Right ventricle myocardium inferior (tissue), 1 donor: ENCODE measurements around the gene SULT2A1. TPM values are rescaled to one million over a fixed set of nuclear protein-coding genes. Genes with fewer than 3 reads are reported as not detected.
"Not testable (repeated sequence)": the region's sequence is repeated elsewhere in the genome, so short reads cannot be mapped to it uniquely, and the experiment has no call there.

Experiments used
- ATAC-seq: fragments of 200-7000 bp; cut with Tn5 transposase; one replicate; pipeline ENCODE4 v1.9.1; 2020; ENCODE audit warnings: mild to moderate bottlenecking, moderate library complexity
- DNase-seq: peaks from one replicate; pipeline ENCODE4 v3.0.0; 2021; ENCODE audit errors: missing footprints
- intact Hi-C: fragments of 100-400 bp; cut with DNase I; formaldehyde crosslinking; loops from one replicate; pipeline ENCODE4 v1.11.0; 2022
- long read RNA-seq: library from polyadenylated mRNA; unstranded; transcript quantifications from one replicate; pipeline ENCODE4 v2.0.0, GENCODE V29; 2021
- total RNA-seq: library from RNA; stranded (reverse); fragmentation: NEBNext Ultra II Directional; extraction: Animal tissue kit (Norgen Biotek cat#: 25700); gene quantifications from one replicate; pipeline ENCODE4 v1.2.1, GENCODE V29; 2021
- donor health status: DM: no; HTN: yes; CAD: no; lungs with severe emphysema.

Gene SULT2A1, protein sequence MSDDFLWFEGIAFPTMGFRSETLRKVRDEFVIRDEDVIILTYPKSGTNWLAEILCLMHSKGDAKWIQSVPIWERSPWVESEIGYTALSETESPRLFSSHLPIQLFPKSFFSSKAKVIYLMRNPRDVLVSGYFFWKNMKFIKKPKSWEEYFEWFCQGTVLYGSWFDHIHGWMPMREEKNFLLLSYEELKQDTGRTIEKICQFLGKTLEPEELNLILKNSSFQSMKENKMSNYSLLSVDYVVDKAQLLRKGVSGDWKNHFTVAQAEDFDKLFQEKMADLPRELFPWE
- total RNA-seq: not detected
- long read RNA-seq: 0 reads

DNA sequence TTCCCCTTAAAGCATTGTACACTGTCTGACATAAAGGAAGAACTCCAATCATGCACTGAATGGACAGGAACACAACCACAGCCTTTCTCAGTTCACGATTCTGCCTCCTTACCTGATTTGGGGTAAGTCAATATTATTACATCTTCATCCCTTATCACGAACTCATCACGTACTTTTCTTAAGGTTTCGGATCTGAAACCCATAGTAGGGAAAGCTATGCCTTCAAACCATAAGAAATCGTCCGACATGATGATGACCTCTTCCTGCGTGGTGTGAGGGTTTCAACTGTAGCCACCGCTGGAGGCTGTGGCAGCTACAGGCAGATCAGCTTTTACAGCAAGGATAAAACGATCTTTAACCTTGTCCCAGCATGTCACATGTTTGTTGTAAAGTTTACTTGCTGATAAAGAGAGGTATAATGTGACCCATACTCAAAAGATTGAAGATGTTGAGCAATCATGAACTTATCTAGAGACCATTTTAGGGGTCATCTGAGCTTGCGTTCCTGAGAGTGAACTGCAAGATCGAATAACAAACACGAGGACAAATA is at the start of gene SULT2A1:
Gene SULT2A1 (minus strand): TSS at position 306 of the 550 bp plus-strand sequence. CDS start 58 bp downstream, at position 248.
- intact Hi-C loops: no loop called here
- ATAC-seq: no peak
- DNase-seq: no peak

DNA sequence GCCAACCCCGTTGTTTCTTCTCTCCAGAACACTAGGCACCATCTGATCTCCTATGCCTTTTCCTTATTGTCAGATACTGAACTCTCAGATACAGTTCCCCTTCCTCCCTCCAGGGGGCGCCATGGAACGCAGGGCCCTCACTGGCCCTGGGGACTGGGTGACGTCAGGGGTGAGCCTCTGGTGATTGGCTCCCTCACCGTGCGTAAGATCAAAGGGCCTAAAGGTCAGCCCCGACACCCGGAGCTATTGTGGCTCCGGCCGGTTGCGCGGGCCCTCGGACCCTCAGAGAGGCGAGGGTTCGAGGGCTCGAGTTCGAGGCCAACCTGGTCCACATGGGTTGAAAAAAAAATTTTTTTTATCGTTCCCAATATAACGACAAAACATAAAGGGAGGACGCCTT is 42.5 kb upstream of the SULT2A1 start:
- DNase-seq, ATAC-seq, intact Hi-C loops: not testable (repeated sequence)

DNA sequence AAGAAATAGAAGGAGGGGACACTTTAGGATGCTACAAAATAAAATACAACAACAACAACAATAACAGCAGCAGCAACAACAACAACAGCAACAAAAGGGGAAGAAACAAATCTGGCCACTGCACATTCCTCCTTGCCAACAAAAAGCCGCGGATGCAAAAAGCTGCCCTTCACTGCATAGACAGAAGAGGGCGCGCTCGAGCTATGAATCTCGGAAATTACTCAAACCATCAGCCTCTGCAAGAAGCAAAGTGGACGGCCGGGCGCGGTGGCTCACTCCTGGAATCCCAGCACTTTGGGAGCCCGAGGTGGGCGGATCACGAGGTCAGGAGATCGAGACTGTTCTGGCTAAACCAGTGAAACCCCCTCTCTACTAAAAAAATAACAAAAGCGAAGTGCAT is 34.0 kb upstream of the SULT2A1 start:
- ATAC-seq, DNase-seq, intact Hi-C loops: not testable (repeated sequence)

DNA sequence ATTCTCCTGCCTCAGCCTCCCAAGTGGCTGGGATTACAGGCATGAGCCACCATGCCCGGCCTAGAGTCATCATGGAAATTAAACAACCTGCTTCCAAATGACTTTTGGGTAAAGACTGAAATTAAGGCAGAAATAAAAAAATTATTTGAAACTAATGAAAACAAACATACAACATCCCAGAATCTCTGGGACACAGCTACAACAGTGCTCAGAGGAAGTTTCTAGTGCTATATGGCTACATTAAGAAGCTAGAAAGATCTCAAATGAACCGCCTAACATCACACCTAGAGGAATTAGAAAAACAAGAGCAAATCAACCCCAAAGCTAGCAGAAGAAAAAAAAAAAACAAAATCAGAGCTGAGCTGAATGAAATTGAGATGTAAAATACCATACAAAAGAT is 24.1 kb upstream of the SULT2A1 start:
- intact Hi-C loops, ATAC-seq, DNase-seq: not testable (repeated sequence)

DNA sequence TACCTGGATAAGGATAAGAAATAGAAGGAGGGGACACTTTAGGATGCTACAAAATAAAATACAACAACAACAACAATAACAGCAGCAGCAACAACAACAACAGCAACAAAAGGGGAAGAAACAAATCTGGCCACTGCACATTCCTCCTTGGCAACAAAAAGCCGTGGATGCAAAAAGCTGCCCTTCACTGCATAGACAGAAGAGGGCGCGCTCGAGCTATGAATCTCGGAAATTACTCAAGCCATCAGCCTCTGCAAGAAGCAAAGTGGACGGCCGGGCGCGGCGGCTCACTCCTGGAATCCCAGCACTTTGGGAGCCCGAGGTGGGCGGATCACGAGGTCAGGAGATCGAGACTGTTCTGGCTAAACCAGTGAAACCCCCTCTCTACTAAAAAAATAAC is 23.2 kb upstream of the SULT2A1 start:
- DNase-seq, ATAC-seq, intact Hi-C loops: not testable (repeated sequence)

DNA sequence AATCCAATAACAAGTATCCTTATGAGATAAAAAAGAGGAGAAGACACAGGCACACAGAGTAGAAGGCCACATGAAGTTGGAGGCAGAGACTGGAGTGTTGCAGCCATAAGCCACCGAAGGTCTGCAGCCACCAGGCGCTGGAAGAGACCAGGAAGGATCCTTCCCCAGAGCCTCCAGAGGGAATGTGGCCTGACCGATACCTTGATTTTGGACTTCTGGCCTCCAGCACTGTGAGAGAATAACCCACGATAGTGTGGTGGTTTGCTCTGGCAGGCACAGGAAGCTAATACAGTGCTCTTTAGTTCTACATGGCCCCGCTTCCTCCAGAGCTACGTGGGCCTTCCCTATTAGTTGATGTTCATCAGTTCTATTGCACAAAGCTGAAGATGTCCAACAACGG is 15.3 kb upstream of the SULT2A1 start:
- intact Hi-C loops: no loop called here
- ATAC-seq (no peak), DNase-seq (no peak)

DNA sequence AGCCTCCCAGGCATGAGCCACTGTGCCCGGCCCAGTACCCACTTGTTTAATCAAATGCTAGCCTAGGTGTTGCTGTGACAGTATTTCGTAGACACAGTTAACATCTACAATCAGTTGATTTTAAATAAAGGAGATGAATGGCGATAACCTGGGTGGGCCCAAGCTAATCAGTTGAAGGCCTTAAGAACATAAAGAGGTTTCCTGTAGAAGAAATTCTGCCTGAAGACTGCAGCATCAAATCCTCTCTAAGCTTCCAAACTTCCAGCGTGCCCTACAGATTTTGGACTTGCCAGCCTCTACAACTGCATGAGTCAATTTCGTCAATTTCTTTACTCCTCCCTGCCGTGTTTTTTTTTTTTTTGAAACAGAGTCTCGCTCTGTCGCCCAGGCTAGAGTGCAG is 13.2 kb upstream of the SULT2A1 start:
- intact Hi-C loops: no loop called here
- DNase-seq: no peak
- ATAC-seq: no peak

DNA sequence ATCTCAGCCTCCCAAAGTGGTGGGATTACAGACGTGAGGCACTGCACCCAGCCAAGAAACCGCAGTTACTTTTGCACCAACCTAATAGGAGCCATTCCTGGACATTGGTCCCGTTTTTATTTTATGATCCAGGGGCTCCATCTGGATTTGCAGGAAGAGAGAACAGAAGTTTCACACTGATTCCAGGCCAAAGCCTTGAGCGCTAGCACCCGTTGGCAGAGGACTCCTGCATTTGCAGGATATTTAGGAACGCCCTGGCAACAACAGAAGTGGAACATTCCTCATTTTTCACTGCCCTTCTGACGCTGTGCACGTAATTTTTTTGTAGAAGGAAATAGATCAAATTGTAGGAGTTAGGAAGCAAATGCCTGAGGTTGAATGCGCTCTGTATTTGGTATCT is 11.7 kb upstream of the SULT2A1 start:
- no peak for DNase-seq
- intact Hi-C loops: no loop called here
- ATAC-seq: no peak

DNA sequence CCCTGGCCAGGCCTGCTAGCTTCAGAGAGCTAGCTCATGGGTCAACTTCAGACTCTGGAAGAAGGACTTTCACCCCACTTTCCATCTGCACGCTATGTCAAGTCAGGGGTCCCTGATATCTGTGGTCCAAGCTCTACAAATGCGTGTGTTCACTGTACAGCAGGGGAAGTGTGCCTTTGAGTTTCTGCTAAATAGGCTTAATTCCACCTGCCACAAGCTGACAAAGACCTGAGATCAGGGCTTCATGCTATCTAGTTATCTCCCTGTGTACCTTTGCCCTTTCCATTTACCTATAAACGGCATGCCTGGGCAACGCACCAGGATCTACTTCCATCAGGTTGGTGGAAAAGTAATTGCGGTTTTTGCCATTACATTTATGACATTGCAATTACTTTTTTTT is 10.7 kb upstream of the SULT2A1 start:
- intact Hi-C loops: no loop called here
- DNase-seq: no peak
- no peak for ATAC-seq

DNA sequence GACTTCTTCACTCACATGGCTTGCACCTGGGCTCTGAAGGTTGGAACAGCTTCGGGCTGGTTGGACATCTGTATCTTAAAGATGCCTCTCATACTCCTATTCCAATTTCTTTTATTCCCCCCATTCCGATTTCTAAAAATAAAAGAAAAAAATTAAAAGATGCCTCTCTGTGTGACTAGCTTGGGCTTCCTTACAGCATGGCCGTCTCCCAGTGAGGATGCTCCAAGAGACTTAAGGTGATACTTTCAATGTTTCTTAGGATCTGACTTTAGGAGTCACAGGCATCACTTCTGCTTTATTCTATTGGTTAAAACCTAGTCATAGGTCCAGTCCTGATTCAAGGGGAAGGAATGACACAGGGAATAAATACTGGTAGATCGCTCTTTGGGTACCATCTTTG is 9.9 kb upstream of the SULT2A1 start:
- DNase-seq: no peak
- intact Hi-C loops: no loop called here
- no peak for ATAC-seq

DNA sequence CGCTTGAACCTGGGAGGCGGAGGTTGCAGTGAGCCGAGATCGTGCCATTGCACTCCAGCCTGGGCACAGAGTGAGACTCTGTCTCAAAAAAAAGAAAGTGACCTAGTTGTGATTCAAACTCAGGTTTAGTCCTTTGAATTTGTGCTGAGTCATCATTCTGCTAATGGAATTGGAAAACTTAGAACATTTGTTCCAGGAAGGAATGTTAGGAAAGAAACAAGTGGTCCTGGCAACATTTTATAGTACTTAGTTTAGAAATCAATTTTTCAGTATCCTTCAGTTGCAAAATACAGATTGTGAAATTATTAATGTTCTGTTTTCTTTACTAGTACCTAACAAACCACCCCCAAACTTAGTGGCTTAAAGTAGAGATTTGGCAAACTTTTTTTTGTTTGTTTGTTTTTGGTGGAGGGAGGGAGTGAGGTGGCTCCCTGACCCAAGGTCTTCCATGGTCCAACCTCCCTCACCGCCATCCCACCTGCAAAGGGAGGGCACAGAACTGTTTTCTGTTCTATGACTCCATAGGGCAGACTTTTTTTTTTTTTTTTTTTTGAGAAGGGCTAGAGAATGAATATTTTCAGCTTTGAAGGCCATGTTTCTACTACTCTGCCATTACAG is 9.2 kb upstream of the SULT2A1 start:
- DNase-seq: no peak
- ATAC-seq: no peak
- intact Hi-C loops: no loop called here

DNA sequence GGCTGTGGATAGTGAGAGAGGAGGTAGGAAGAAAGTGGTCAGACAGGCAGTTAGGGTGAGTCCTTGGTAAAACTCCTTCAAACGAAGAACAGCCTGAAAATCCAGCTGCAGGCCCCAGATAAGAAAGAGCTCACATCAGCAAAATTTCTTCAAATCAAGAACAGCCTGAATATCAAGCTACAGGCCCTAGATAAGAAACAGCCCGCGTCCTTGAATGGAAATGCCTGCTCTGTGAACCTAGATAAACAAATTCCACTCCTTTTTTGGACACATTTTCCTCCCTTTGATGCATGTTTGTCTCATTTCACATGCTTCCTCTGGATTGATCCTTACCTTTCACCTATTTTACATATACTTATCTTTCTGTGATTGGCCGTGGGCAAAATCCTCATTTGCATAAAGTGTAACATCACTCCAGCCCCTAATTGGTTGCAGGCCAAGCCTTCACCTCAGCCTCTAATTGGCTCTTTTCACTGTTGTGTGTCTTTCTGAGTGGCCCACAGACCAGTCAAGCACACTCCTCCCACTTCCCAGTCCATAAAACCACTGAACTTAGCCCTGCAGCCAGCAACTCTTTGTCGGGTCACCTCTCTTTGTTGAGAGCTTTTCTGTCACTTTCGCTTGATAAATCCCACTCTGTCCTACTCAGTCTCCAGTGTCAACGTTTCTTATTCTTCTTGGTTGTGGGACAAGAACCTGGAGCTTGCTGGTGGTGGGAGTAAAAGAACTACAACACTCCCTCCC is 6.0 kb upstream of the SULT2A1 start:
- ATAC-seq (no peak), DNase-seq (no peak)
- intact Hi-C loops: no loop called here

DNA sequence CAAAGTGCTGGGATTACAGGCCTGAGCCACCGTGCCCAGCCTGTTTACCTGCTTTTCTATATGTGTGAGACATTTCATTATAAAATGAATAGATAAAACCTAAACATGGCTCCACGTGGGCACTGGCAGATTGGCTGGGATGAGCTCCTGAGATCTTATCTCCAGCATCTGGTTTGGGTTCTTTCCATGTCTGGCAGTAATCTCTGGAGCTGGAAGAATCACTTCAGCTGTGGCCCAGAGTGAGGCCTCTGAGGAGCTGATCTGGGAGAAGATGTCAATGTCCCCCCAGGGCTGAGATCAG is 5.5 kb upstream of the SULT2A1 start:
- DNase-seq (no peak), ATAC-seq (no peak)
- intact Hi-C loops: no loop called here

DNA sequence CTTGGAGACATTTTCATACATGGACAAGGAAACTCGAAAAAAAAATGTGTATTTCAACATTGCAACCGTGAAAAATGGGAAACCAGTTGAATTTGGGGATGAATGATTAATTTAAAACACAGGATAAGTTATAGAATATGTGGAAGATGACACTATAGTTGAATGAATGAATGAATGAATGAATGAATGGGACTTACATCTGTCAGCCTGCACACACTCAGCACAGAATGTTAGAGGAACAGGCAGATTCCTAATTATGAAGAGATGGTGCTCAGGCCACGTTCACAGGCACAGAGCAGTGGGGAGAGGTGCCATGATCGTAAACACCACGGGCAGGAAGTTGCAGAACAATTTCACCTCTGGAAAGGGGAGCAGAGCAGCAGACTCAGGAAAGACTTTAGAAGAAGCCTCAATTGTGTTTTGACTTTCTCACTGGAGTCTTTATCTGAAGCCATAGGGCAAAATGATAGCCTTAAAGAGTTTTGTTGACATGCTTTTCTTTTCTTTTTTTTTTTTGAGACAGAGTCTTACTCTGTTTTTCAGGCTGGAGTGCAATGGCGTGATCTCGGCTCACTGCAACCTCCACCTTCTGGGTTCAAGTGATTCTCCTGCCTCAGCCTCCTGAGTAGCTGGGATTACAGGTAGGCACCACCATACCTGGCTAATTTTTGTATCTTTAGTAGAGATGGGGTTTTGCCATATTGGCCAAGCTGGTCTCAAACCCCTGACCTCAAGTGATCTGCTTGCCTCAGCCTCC is 4.9 kb upstream of the SULT2A1 start:
- ATAC-seq: no peak
- intact Hi-C loops: no loop called here
- no peak for DNase-seq

DNA sequence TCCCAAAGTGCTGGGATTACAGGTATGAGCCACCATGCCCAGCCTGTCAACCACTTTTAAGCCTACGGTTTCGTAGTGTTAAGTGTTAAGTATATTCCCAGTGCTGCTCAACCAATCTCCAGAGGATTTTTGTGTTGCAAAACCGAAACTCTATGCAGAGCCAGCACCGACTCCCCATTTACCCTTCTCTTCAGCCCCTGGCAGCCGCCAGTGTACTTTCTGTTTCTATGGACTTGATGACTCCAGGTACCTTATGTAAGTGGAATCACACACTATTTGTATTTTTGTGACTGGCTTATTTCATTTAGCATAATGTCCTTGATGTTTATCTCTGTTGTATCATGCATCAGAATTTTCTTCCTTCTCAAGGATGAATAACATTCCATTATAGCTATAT is 1.1 kb downstream of the SULT2A1 start:
- no peak for ATAC-seq
- no peak for DNase-seq
- intact Hi-C loops: no loop called here

DNA sequence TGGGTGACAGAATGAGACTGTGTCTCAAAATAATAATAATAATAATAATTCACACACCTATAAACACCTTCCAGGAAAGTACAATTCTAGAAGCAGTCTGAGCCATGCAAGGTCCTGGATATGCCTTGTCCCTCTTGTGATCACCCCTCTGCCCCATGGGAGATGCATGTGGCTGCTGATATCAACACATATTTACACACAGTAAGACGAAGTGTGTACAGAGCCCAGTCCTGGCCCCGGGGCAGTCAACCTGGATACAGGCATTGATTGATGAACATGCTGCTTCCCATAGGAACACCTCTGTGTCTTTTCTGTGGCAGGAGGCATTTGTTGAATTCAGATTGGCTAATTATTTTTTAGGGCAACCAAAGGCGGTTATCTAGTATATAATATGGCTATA is 3.2 kb downstream of the SULT2A1 start:
- intact Hi-C loops: no loop called here
- DNase-seq (no peak), ATAC-seq (no peak)

DNA sequence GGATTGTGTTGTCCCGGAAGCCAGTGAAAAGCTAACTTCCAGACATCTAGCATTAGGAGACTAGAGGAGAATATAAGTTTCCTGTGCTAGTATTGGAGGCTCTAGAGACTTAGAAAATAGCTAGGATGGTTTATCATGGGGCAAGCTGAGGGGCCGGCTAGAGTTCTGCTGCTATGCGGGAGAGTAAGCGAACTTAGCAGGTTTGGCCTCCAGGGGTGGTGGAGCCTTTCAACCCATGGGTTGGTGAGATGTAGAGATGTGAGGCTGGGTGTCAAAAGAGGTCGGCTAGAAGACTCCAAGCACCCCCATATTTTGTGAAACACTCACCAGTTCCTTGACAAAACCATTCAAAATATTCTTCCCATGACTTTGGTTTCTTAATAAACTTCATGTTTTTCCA is 4.4 kb downstream of the SULT2A1 start:
- ATAC-seq (no peak), DNase-seq (no peak)
- intact Hi-C loops: no loop called here

DNA sequence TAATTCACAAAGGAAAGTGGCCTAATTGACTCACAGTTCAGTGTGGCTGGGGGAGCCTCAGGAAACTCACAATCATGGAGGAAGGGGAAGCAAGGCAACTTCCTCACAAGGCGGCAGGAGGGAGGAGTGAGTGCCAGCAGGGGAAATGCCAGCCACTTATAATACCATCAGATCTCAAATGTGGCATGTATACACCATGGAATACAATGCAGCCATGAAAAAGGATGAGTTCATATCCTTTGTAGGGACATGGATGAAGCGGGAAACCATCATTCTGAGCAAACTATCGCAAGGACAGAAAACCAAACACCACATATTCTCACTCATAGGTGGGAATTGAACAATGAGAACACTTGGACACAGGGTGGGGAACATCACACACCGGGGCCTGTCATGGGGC is 6.7 kb downstream of the SULT2A1 start:
- ATAC-seq, DNase-seq: not testable (repeated sequence)

DNA sequence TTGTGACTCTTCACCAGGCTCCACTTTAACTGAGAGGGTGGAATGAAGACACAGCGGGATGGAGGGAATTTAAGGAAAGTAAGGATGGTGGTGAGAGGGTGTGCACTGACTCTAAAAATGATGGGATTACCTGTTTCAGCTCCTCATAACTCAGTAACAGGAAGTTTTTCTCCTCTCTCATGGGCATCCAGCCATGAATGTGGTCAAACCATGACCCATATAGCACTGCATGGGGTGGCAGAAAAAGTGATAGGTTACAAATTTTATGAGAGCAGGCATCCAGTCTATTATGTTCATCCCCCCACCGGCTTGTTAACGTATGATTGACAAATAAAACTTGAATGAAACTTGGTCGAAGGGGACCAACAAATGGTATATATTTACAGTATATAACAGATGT is 7.2 kb downstream of the SULT2A1 start:
- no peak for DNase-seq
- intact Hi-C loops: no loop called here
- no peak for ATAC-seq

More for the DNA sequence above, 6.7 kb downstream of the SULT2A1 start:
- intact Hi-C loops: not testable (repeated sequence)
